ENCODE measurements around the gene IL17RD. TPM values are rescaled to one million over a fixed set of nuclear protein-coding genes. Genes with fewer than 3 reads are reported as not detected.

IL17RD gene
- total and polyA plus RNA-seq, 12 donors = 1.3 to 15.6 (median 4.9) TPM

DNA sequence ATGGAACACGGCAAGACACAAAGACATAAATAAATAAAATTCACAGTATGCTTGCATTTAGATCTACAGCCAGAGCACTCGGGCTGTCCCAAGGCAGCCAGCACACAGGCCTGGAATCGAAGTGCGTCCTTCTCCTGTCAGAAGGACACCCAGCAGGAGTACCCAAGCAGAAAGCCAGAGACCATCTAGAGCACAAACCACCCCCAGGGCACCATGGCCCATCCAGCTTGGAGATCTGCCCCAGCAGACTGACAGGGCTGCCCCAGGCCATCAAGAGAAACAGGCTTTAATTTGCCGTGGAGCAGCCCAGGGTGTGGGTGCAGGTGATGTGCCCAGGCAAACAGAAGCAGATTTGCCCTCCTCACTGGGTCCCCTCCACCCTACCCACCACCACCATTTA, 112.5 kb downstream of the IL17RD start:
- intact Hi-C loops (cut with DNase I) = no loop called here
- H3K4me1 ChIP-seq = peaks cover 0 to 12% (median 6%) of the 10 kb centered on the region in 9 donors
- no peak overlapping the region for H3K27ac ChIP-seq
- no peaks in the 10 kb centered on the region for H3K27me3 ChIP-seq
- DNase-seq (no peak), ATAC-seq (no peak)
- no peak overlapping the region for H3K4me3 ChIP-seq
- H3K36me3 ChIP-seq = no peaks in the 10 kb centered on the region
- H3K9me3 ChIP-seq = no peaks in the 10 kb centered on the region
- TF ChIP-seq, protein P1, sequence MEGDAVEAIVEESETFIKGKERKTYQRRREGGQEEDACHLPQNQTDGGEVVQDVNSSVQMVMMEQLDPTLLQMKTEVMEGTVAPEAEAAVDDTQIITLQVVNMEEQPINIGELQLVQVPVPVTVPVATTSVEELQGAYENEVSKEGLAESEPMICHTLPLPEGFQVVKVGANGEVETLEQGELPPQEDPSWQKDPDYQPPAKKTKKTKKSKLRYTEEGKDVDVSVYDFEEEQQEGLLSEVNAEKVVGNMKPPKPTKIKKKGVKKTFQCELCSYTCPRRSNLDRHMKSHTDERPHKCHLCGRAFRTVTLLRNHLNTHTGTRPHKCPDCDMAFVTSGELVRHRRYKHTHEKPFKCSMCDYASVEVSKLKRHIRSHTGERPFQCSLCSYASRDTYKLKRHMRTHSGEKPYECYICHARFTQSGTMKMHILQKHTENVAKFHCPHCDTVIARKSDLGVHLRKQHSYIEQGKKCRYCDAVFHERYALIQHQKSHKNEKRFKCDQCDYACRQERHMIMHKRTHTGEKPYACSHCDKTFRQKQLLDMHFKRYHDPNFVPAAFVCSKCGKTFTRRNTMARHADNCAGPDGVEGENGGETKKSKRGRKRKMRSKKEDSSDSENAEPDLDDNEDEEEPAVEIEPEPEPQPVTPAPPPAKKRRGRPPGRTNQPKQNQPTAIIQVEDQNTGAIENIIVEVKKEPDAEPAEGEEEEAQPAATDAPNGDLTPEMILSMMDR (IDR thresholded peaks at IDR 0.05) = no peak
- WGBS, 2 donors = 90% methylated on average over 5 of the region's 5 CpGs

DNA sequence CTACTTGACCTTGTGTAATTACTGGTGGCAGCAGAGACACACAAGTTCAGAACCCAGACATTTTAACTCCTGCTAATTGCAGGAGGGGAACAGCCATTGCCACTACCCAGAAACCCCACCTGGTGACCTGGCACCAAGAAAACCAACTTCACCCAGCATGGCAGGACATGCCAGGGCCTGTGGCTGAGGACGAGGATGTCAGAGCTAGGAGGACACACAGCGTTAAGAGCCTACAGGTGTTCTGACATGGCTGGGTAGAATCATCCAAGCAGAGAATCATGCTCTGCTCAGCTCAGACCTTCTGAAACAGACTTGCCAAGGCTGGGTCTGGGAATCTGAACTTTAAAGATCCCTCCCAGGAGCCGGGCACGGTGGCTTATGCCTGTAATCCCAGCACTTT, 116.4 kb downstream of the IL17RD start:
- no peak for ATAC-seq
- no peak for DNase-seq
- TF ChIP-seq, protein P1 (IDR thresholded peaks at IDR 0.05) = no peak
- Histone ChIP-seq H3K36me3 (no peaks in the 10 kb centered on the region), H3K4me3 (no peak overlapping the region), H3K27me3 (no peaks in the 10 kb centered on the region), H3K4me1 (peaks cover 0 to 23% (median 16%) of the 10 kb centered on the region in 9 donors), H3K9me3 (no peaks in the 10 kb centered on the region), H3K27ac (peak overlapping the region in 2 of 10 donors; percentile 12 to 30)
- WGBS, 2 donors = 80 to 83% methylated on average over 4 of the region's 4 CpGs
- intact Hi-C loops (cut with DNase I) = no loop called here

DNA sequence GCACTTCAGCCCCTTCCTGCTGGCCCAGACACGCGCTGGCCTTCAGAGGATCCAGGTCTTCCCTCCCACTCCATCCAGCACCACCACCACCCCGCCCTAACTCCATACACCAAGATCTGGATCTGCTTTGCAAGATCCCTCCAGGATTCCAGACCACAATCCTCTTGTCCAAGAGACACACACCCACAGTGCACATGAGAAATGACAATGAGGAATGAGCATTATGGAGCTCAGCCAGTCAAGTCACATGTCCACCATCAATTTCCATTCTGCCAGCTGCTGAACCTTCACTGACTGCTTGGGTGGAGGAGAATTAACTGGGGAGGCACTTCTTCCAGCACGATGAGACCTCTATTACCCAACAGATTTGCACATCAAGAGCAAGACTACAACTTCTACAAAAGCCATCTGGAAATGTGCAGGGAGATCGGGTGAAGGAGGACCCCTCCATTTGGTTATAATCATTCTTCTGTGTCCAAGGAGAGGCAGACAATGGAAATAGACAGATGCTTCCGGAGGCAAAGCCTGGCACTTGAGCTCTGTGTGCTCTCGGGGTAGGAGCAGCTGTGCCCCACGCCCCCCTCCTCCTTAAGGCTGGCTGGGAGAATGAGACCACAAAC, 117.0 kb downstream of the IL17RD start:
- Histone ChIP-seq H3K4me3 (no peak overlapping the region), H3K36me3 (no peaks in the 10 kb centered on the region), H3K27me3 (no peaks in the 10 kb centered on the region), H3K4me1 (peaks cover 0 to 23% (median 16%) of the 10 kb centered on the region in 9 donors), H3K27ac (peak overlapping the region in 2 of 10 donors; percentile 12 to 30), H3K9me3 (no peaks in the 10 kb centered on the region)
- intact Hi-C loops (cut with DNase I) = no loop called here
- peak; percentile 46 to 75 (median 64) for ATAC-seq
- TF ChIP-seq, protein P1 (IDR thresholded peaks at IDR 0.05) = no peak
- DNase-seq = no peak
- WGBS, 2 donors = 54 to 56% methylated on average over 8 of the region's 8 CpGs

DNA sequence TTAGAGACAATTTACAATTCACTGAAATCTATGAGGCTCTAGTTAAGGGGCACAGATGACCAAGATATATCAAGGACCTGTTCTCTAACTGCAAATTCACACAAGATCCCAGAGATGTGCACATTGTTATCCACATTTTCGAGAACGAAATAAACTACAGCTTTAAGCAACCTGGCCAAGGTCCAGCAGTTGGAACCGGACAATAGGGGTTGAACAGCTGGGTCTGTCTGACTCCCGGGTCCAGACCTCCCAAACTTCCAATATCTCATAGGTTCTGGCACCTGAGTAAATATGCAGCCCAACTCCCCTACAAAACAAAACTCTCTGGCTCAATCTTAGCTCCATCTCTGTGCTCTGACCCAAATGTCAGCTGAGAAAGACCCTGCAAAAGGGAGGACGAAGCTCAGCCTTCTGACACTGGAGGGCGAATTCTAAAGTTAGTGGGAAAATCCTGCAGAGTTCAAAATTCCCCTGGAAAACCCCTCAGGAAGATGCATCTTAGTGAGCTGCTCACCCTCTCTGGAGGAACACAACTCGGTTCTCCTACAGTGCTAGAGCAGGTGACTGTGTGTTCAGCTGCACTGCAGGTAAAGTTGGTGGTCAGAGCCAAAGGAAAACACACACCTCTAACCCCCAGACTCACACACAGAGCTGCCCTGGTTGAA, 118.9 kb downstream of the IL17RD start:
- WGBS, 2 donors = 40 to 45% methylated on average over 7 of the region's 7 CpGs
- intact Hi-C loops (cut with DNase I) = no loop called here

More for the DNA sequence above, 118.9 kb downstream of the IL17RD start:
- H3K27ac ChIP-seq = no peak overlapping the region
- TF ChIP-seq, protein P1 (IDR thresholded peaks at IDR 0.05) = no peak
- no peak overlapping the region for H3K4me3 ChIP-seq
- H3K4me1 ChIP-seq = peaks cover 3 to 35% (median 22%) of the 10 kb centered on the region in 9 donors
- no peak for DNase-seq
- H3K9me3 ChIP-seq = no peaks in the 10 kb centered on the region
- H3K27me3 ChIP-seq = no peaks in the 10 kb centered on the region
- no peak for ATAC-seq
- H3K36me3 ChIP-seq = no peaks in the 10 kb centered on the region

Data from heart right ventricle (tissue), 16 donors.